AG09309 (cell line): ENCODE results near the gene PRCC.

Experiments used
- DNase-seq: peaks from one replicate; pipeline ENCODE4 v3.0.0-alpha.2; 2010; ENCODE audit warnings: low read depth
- H3K4me3 ChIP-seq: 2 replicates; pipeline ENCODE4 v1.5.1; 2011; ENCODE audit warnings: mild to moderate bottlenecking, low read depth, low read length, moderate library complexity; ENCODE audit not compliant: control insufficient read depth
- CTCF ChIP-seq: IDR thresholded peaks from 2 replicates; pipeline ENCODE4 v1.5.1; 2011; ENCODE audit warnings: mild to moderate bottlenecking, low read depth, low read length, inconsistent platforms; ENCODE audit not compliant: insufficient read depth, control insufficient read depth; ENCODE audit errors: missing control alignments

The PRCC gene

GRCh38 chr1:156838972-156839371 lies 71.6 kb downstream of the PRCC start:
- DNase-seq, result no peak
- TF ChIP-seq CTCF, result peak; percentile 91
- H3K4me3 ChIP-seq, result no peak overlapping the region

GRCh38 chr1:156839426-156840109 lies 72.2 kb downstream of the PRCC start:
- DNase-seq, result no peak
- H3K4me3 ChIP-seq, result no peak overlapping the region
- no peak for TF ChIP-seq CTCF

- no peak for TF ChIP-seq CTCF
- DNase-seq, result no peak
- no peak overlapping the region for H3K4me3 ChIP-seq
Observed at GRCh38 chr1:156840186-156840897, 73.0 kb downstream of the PRCC start.

- TF ChIP-seq CTCF, result no peak
- no peak overlapping the region for H3K4me3 ChIP-seq
- DNase-seq, result no peak
Observed at GRCh38 chr1:156840898-156841279, 73.6 kb downstream of the PRCC start.

- H3K4me3 ChIP-seq, result no peak overlapping the region
- TF ChIP-seq CTCF, result no peak
- no peak for DNase-seq
Observed at GRCh38 chr1:156841295-156841855, 74.0 kb downstream of the PRCC start.

GRCh38 chr1:156842618-156843300 lies 75.4 kb downstream of the PRCC start:
- TF ChIP-seq CTCF, result no peak
- no peak for DNase-seq
- no peak overlapping the region for H3K4me3 ChIP-seq
